ENCODE results near the gene CFAP77.

CFAP77 gene

GRCh38 chr9:132591751-132592314 is 181.8 kb downstream of the CFAP77 start:
- in situ Hi-C loops (cut with MboI; ENCODE audit: low pct_unique_long_range_greater_than_20kb, low sequenced_read_pairs, unreplicated experiment): no loop called here
- no peak for TF ChIP-seq CTCF (IDR thresholded peaks at IDR 0.05; ENCODE audit: extremely low read depth, insufficient read depth, missing control alignments)
- DNase-seq (ENCODE audit: low spot score): no peak

GRCh38 chr9:132592451-132592850 is 182.4 kb downstream of the CFAP77 start:
- TF ChIP-seq CTCF (IDR thresholded peaks at IDR 0.05; ENCODE audit: extremely low read depth, insufficient read depth, missing control alignments): no peak
- in situ Hi-C loops (cut with MboI; ENCODE audit: low pct_unique_long_range_greater_than_20kb, low sequenced_read_pairs, unreplicated experiment): no loop called here

GRCh38 chr9:132594412-132594811 is 184.4 kb downstream of the CFAP77 start:
- DNase-seq (ENCODE audit: low spot score): no peak
- in situ Hi-C loops (cut with MboI; ENCODE audit: low pct_unique_long_range_greater_than_20kb, low sequenced_read_pairs, unreplicated experiment): no loop called here
- TF ChIP-seq CTCF (IDR thresholded peaks at IDR 0.05; ENCODE audit: extremely low read depth, insufficient read depth, missing control alignments): no peak

More at GRCh38 chr9:132592451-132592850, 182.4 kb downstream of the CFAP77 start:
- DNase-seq (ENCODE audit: low spot score): no peak

GRCh38 chr9:132595319-132595718 is 185.3 kb downstream of the CFAP77 start:
- in situ Hi-C loops (cut with MboI; ENCODE audit: low pct_unique_long_range_greater_than_20kb, low sequenced_read_pairs, unreplicated experiment): no loop called here
- no peak for TF ChIP-seq CTCF (IDR thresholded peaks at IDR 0.05; ENCODE audit: extremely low read depth, insufficient read depth, missing control alignments)
- DNase-seq (ENCODE audit: low spot score): no peak

- no peak for TF ChIP-seq CTCF (IDR thresholded peaks at IDR 0.05; ENCODE audit: extremely low read depth, insufficient read depth, missing control alignments)
- no peak for DNase-seq (ENCODE audit: low spot score)
- in situ Hi-C loops (cut with MboI; ENCODE audit: low pct_unique_long_range_greater_than_20kb, low sequenced_read_pairs, unreplicated experiment): no loop called here
Observed at GRCh38 chr9:132596200-132596599, 186.2 kb downstream of the CFAP77 start.

GRCh38 chr9:132597073-132597775 is 187.2 kb downstream of the CFAP77 start:
- TF ChIP-seq CTCF (IDR thresholded peaks at IDR 0.05; ENCODE audit: extremely low read depth, insufficient read depth, missing control alignments): no peak
- in situ Hi-C loops (cut with MboI; ENCODE audit: low pct_unique_long_range_greater_than_20kb, low sequenced_read_pairs, unreplicated experiment): no loop called here
- no peak for DNase-seq (ENCODE audit: low spot score)
